ENCODE results near the gene GPR137C.

GRCh38 chr14:52546318-52546670, 6.3 kb upstream of the GPR137C start:
- TF ChIP-seq CTCF (IDR thresholded peaks at IDR 0.05) = no peak
- no peak for TF ChIP-seq POLR2A (IDR thresholded peaks at IDR 0.05)
